ENCODE measurements around the gene COX19. TPM values are rescaled to one million over a fixed set of nuclear protein-coding genes. Genes with fewer than 3 reads are reported as not detected.

COX19 gene
- total and polyA plus RNA-seq, 2 donors from 2014 or later, result 4.8 to 14.7 TPM

DNA sequence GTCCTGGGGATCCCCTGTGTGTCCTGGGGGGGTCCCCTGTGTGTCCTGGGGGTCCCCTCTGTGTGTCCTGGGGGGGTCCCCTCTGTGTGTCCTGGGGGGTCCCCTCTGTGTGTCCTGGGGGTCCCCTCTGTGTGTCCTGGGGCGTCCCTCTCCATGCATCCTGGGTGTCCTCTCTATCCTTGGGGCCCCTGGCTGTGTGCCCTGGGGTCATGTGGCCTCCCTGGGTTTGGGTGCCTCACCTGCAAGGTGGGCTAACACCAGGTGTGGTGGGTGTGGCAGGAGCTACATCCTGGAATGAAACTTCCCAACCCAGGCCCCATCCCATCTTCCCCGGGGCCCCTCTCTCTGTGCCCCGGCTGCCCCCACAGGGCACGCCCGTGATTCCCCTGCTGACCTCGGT is 12.6 kb upstream of the COX19 start:
- Histone ChIP-seq H3K4me3 (ENCODE audit: low read length in 3 of 3) (no peak overlapping the region), H3K4me1 (ENCODE audit: control insufficient read depth in 2 of 3, insufficient read depth in 2 of 3, low read depth in 1 of 3, low read length in 3 of 3) (peaks cover 0 to 3% (median 0%) of the 10 kb centered on the region in 3 donors), H3K9ac (ENCODE audit: low read length in 3 of 3) (no peak overlapping the region), H3K27me3 (ENCODE audit: control insufficient read depth, insufficient read depth, low read length) (no peaks in the 10 kb centered on the region), H3K9me3 (ENCODE audit: control insufficient read depth in 2 of 3, insufficient read depth in 1 of 3, low read length in 3 of 3) (no peaks in the 10 kb centered on the region), H3K36me3 (ENCODE audit: control insufficient read depth in 2 of 3, insufficient read depth in 3 of 3, low read length in 3 of 3) (no peaks in the 10 kb centered on the region), H3K27ac (ENCODE audit: low read depth in 2 of 2, low read length in 2 of 2) (no peak overlapping the region)
- intact Hi-C loops (cut with DNase I), result no loop called here
- FAIRE-seq (no peak), DNase-seq (no peak)
- TF ChIP-seq, protein P1, sequence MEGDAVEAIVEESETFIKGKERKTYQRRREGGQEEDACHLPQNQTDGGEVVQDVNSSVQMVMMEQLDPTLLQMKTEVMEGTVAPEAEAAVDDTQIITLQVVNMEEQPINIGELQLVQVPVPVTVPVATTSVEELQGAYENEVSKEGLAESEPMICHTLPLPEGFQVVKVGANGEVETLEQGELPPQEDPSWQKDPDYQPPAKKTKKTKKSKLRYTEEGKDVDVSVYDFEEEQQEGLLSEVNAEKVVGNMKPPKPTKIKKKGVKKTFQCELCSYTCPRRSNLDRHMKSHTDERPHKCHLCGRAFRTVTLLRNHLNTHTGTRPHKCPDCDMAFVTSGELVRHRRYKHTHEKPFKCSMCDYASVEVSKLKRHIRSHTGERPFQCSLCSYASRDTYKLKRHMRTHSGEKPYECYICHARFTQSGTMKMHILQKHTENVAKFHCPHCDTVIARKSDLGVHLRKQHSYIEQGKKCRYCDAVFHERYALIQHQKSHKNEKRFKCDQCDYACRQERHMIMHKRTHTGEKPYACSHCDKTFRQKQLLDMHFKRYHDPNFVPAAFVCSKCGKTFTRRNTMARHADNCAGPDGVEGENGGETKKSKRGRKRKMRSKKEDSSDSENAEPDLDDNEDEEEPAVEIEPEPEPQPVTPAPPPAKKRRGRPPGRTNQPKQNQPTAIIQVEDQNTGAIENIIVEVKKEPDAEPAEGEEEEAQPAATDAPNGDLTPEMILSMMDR (IDR thresholded peaks at IDR 0.05; ENCODE audit: borderline replicate concordance, extremely low read depth, insufficient read depth), result no peak

- no peak overlapping the region for H3K9ac ChIP-seq (ENCODE audit: low read length in 3 of 3)
- no peak for FAIRE-seq
- no peak overlapping the region for H3K27ac ChIP-seq (ENCODE audit: low read depth in 2 of 2, low read length in 2 of 2)
- H3K36me3 ChIP-seq (ENCODE audit: control insufficient read depth in 2 of 3, insufficient read depth in 3 of 3, low read length in 3 of 3), result no peaks in the 10 kb centered on the region
- H3K4me1 ChIP-seq (ENCODE audit: control insufficient read depth in 2 of 3, insufficient read depth in 2 of 3, low read depth in 1 of 3, low read length in 3 of 3), result peaks cover 0 to 3% (median 0%) of the 10 kb centered on the region in 3 donors
- H3K27me3 ChIP-seq (ENCODE audit: control insufficient read depth, insufficient read depth, low read length), result no peaks in the 10 kb centered on the region
- peak in 1 of 5 donors; percentile 73 for DNase-seq
- intact Hi-C loops (cut with DNase I), result no loop called here
- H3K9me3 ChIP-seq (ENCODE audit: control insufficient read depth in 2 of 3, insufficient read depth in 1 of 3, low read length in 3 of 3), result no peaks in the 10 kb centered on the region
- TF ChIP-seq, protein P1 (IDR thresholded peaks at IDR 0.05; ENCODE audit: borderline replicate concordance, extremely low read depth, insufficient read depth), result no peak
- no peak overlapping the region for H3K4me3 ChIP-seq (ENCODE audit: low read length in 3 of 3)
Observed at GRCh38 chr7:986766-987751, 11.7 kb upstream of the COX19 start.

GRCh38 chr7:985915-986741 is 10.8 kb upstream of the COX19 start:
- TF ChIP-seq, protein P1 (IDR thresholded peaks at IDR 0.05; ENCODE audit: borderline replicate concordance, extremely low read depth, insufficient read depth), result no peak
- Histone ChIP-seq H3K4me1 (ENCODE audit: control insufficient read depth in 2 of 3, insufficient read depth in 2 of 3, low read depth in 1 of 3, low read length in 3 of 3) (peaks cover 0 to 3% (median 0%) of the 10 kb centered on the region in 3 donors), H3K27ac (ENCODE audit: low read depth in 2 of 2, low read length in 2 of 2) (no peak overlapping the region), H3K27me3 (ENCODE audit: control insufficient read depth, insufficient read depth, low read length) (no peaks in the 10 kb centered on the region), H3K4me3 (ENCODE audit: low read length in 3 of 3) (no peak overlapping the region), H3K36me3 (ENCODE audit: control insufficient read depth in 2 of 3, insufficient read depth in 3 of 3, low read length in 3 of 3) (no peaks in the 10 kb centered on the region), H3K9me3 (ENCODE audit: control insufficient read depth in 2 of 3, insufficient read depth in 1 of 3, low read length in 3 of 3) (no peaks in the 10 kb centered on the region), H3K9ac (ENCODE audit: low read length in 3 of 3) (no peak overlapping the region)
- FAIRE-seq (no peak), DNase-seq (peak in 2 of 5 donors; percentile 52 to 70)
- intact Hi-C loops (cut with DNase I), result no loop called here

Measured in kidney (tissue), 14 donors.